Measurements from ENCODE around the gene SLC12A5.
A peak's percentile ranks its signal among the peaks of the same experiment; 100 is the strongest.

DNA sequence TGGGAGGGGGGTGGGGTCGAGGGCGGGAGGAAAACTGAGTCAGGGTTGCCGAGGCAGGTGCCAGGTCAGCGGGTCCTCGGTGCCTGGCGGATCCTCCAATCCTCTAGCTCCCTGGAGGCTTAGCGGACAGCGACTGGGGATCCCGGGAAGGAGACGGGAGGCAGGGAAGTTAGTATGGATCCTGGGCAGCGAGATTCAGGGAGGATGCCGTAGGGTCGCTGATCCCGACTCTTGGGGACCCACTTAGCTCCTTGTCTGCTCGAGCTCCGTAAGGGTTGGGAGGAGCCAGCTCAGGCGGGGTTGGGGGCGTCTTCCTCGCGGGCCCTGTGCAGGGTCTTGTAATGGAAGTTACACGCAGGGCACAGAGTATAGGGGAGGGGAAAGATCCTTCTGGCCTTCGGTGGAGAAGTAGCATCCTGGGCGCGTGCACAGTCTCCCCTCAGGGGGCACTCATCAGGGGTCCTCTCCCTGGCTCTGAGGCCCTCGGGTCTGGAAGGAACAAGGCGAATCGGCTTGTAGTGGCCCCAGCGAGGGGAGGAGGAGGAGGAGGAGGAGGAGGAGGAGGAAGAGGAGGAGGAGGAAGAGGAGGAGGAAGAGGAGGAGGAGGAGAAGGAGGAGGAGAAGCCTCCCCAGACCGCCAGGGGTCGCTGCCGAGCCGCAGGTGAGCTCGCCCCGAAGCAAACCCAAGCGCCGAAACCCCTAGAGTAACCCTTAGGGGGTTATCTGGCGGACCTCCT lies 6.4 kb upstream of the SLC12A5 start:
- TF ChIP-seq, protein P1, sequence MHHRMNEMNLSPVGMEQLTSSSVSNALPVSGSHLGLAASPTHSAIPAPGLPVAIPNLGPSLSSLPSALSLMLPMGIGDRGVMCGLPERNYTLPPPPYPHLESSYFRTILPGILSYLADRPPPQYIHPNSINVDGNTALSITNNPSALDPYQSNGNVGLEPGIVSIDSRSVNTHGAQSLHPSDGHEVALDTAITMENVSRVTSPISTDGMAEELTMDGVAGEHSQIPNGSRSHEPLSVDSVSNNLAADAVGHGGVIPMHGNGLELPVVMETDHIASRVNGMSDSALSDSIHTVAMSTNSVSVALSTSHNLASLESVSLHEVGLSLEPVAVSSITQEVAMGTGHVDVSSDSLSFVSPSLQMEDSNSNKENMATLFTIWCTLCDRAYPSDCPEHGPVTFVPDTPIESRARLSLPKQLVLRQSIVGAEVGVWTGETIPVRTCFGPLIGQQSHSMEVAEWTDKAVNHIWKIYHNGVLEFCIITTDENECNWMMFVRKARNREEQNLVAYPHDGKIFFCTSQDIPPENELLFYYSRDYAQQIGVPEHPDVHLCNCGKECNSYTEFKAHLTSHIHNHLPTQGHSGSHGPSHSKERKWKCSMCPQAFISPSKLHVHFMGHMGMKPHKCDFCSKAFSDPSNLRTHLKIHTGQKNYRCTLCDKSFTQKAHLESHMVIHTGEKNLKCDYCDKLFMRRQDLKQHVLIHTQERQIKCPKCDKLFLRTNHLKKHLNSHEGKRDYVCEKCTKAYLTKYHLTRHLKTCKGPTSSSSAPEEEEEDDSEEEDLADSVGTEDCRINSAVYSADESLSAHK (tag by site-specific recombination; IDR thresholded peaks at IDR 0.05), result no peak
- TF ChIP-seq, protein P2, sequence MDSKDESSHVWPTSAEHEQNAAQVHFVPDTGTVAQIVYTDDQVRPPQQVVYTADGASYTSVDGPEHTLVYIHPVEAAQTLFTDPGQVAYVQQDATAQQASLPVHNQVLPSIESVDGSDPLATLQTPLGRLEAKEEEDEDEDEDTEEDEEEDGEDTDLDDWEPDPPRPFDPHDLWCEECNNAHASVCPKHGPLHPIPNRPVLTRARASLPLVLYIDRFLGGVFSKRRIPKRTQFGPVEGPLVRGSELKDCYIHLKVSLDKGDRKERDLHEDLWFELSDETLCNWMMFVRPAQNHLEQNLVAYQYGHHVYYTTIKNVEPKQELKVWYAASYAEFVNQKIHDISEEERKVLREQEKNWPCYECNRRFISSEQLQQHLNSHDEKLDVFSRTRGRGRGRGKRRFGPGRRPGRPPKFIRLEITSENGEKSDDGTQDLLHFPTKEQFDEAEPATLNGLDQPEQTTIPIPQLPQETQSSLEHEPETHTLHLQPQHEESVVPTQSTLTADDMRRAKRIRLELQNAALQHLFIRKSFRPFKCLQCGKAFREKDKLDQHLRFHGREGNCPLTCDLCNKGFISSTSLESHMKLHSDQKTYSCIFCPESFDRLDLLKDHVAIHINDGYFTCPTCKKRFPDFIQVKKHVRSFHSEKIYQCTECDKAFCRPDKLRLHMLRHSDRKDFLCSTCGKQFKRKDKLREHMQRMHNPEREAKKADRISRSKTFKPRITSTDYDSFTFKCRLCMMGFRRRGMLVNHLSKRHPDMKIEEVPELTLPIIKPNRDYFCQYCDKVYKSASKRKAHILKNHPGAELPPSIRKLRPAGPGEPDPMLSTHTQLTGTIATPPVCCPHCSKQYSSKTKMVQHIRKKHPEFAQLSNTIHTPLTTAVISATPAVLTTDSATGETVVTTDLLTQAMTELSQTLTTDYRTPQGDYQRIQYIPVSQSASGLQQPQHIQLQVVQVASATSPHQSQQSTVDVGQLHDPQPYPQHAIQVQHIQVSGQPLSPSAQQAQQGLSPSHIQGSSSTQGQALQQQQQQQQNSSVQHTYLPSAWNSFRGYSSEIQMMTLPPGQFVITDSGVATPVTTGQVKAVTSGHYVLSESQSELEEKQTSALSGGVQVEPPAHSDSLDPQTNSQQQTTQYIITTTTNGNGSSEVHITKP (tag by site-specific recombination; IDR thresholded peaks at IDR 0.05), result no peak
- TF ChIP-seq ZNF184 (tag by site-specific recombination; IDR thresholded peaks at IDR 0.05) (no peak), ZNF302 (tag by site-specific recombination; IDR thresholded peaks at IDR 0.05; ENCODE audit: low read depth) (no peak), ZNF350 (tag by site-specific recombination; IDR thresholded peaks at IDR 0.05) (no peak), MEIS1 (CRISPR knock-in tag; IDR thresholded peaks at IDR 0.05; ENCODE audit: borderline replicate concordance) (no peak)
- TF ChIP-seq, protein P3, sequence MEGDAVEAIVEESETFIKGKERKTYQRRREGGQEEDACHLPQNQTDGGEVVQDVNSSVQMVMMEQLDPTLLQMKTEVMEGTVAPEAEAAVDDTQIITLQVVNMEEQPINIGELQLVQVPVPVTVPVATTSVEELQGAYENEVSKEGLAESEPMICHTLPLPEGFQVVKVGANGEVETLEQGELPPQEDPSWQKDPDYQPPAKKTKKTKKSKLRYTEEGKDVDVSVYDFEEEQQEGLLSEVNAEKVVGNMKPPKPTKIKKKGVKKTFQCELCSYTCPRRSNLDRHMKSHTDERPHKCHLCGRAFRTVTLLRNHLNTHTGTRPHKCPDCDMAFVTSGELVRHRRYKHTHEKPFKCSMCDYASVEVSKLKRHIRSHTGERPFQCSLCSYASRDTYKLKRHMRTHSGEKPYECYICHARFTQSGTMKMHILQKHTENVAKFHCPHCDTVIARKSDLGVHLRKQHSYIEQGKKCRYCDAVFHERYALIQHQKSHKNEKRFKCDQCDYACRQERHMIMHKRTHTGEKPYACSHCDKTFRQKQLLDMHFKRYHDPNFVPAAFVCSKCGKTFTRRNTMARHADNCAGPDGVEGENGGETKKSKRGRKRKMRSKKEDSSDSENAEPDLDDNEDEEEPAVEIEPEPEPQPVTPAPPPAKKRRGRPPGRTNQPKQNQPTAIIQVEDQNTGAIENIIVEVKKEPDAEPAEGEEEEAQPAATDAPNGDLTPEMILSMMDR (tag by site-specific recombination; IDR thresholded peaks at IDR 0.05), result peak; percentile 51
- TF ChIP-seq, protein P4, sequence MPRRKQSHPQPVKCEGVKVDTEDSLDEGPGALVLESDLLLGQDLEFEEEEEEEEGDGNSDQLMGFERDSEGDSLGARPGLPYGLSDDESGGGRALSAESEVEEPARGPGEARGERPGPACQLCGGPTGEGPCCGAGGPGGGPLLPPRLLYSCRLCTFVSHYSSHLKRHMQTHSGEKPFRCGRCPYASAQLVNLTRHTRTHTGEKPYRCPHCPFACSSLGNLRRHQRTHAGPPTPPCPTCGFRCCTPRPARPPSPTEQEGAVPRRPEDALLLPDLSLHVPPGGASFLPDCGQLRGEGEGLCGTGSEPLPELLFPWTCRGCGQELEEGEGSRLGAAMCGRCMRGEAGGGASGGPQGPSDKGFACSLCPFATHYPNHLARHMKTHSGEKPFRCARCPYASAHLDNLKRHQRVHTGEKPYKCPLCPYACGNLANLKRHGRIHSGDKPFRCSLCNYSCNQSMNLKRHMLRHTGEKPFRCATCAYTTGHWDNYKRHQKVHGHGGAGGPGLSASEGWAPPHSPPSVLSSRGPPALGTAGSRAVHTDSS (tag by site-specific recombination; IDR thresholded peaks at IDR 0.05), result peak; percentile 98
- TF ChIP-seq, protein P5, sequence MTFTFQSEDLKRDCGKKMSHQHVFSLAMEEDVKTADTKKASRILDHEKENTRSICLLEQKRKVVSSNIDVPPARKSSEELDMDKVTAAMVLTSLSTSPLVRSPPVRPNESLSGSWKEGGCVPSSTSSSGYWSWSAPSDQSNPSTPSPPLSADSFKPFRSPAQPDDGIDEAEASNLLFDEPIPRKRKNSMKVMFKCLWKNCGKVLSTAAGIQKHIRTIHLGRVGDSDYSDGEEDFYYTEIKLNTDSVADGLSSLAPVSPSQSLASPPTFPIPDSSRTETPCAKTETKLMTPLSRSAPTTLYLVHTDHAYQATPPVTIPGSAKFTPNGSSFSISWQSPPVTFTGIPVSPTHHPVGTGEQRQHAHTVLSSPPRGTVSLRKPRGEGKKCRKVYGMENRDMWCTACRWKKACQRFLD (tag by site-specific recombination; IDR thresholded peaks at IDR 0.05), result no peak
